ENCODE measurements around the gene XRCC6.

DNA sequence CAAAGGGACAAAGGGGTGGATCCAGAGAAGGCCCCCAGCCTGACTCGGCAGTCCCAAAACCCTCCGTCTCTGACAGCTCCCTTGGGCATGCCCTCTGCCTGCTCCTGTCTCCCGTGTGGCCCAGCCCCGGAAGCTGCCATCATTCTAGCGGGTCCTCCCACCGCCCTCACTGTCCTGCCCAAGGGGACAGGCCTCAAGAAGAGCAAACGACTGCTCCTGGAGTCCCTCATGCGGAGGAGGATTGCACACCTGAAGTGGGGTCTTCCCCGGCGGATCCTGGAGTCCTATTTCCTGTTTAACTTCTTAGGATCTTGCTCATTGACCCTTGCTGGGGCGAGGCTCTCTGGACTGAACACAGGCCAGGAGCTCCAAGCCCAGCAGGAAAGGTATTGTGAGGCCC, 75.6 kb downstream of the XRCC6 start:
- TF ChIP-seq YY1 (IDR thresholded peaks at IDR 0.05; ENCODE audit: insufficient read depth, insufficient read length) (no peak), SUZ12 (IDR thresholded peaks at IDR 0.05; ENCODE audit: extremely low read depth, insufficient read depth, insufficient read length) (no peak), ZNF274 (IDR thresholded peaks at IDR 0.05; ENCODE audit: low read depth, low read length) (no peak)

Data from NT2/D1 (cell line).